RWPE1 (cell line): ENCODE results near the gene TAC3.

Experiments
- CTCF ChIA-PET: fragments of 350-600 bp; sonication (Branson Sonifier 250); formaldehyde crosslinking; extraction: SDS; loops from one replicate; lab custom pipeline; 2021; lab: Yijun Ruan, JAX
- POLR2A ChIA-PET: fragments of 400-600 bp; formaldehyde crosslinking; extraction: SDS; loops from one replicate; lab custom pipeline; 2020; ENCODE audit warnings: antibody characterized with exemption; ENCODE audit not compliant: low non-redundant PET; lab: Yijun Ruan, JAX
- DNase-seq: peaks from one replicate; pipeline ENCODE4 v3.0.0; 2012; ENCODE audit warnings: low spot score
- H3K27ac ChIP-seq: fragments of 450-650 bp; 2 replicates; pipeline ENCODE4 v1.5.1; 2017
- CTCF ChIP-seq: fragments of 450-650 bp; conservative IDR thresholded peaks from 2 replicates; pipeline ENCODE4 v1.5.1; 2017; ENCODE audit warnings: low read depth, mild to moderate bottlenecking

The TAC3 gene

GRCh38 chr12:57000393-57000792 is 15.9 kb downstream of the TAC3 start:
- POLR2A ChIA-PET: no interaction called here

GRCh38 chr12:56999456-56999855 is 16.9 kb downstream of the TAC3 start:
- H3K27ac ChIP-seq: no peak overlapping the region
- CTCF ChIA-PET: interaction anchor here (0.6 kb wide), 1 partner anchor 13 kb away, joined by 3 read pairs; no protein-coding TSS in a partner anchor
- POLR2A ChIA-PET: interaction anchor here (0.8 kb wide), 1 partner anchor 23 kb away, joined by 3 read pairs; no protein-coding TSS in a partner anchor
- no peak for TF ChIP-seq CTCF
- DNase-seq: no peak

More at GRCh38 chr12:57000393-57000792, 15.9 kb downstream of the TAC3 start:
- no peak overlapping the region for H3K27ac ChIP-seq
- CTCF ChIA-PET: interaction anchor here (1.3 kb wide), 1 partner anchor 13 kb away, joined by 5 read pairs; no protein-coding TSS in a partner anchor
- DNase-seq: no peak
- no peak for TF ChIP-seq CTCF

- no peak overlapping the region for H3K27ac ChIP-seq
- POLR2A ChIA-PET: no interaction called here
- DNase-seq: no peak
- CTCF ChIA-PET: no interaction called here
- no peak for TF ChIP-seq CTCF
Observed at GRCh38 chr12:56998981-56999380, 17.3 kb downstream of the TAC3 start.

- POLR2A ChIA-PET: no interaction called here
Observed at GRCh38 chr12:56998316-56998715, 18.0 kb downstream of the TAC3 start.

GRCh38 chr12:56996793-56997545 is 19.4 kb downstream of the TAC3 start:
- POLR2A ChIA-PET: no interaction called here
- CTCF ChIA-PET: no interaction called here
- no peak for DNase-seq

More at GRCh38 chr12:56998316-56998715, 18.0 kb downstream of the TAC3 start:
- TF ChIP-seq CTCF: no peak
- no peak for DNase-seq
- H3K27ac ChIP-seq: no peak overlapping the region
- CTCF ChIA-PET: interaction anchor here (0.5 kb wide), 1 partner anchor 70 kb away, joined by 4 read pairs; no protein-coding TSS in a partner anchor

GRCh38 chr12:56995930-56996496 is 20.3 kb downstream of the TAC3 start:
- no peak for DNase-seq
- CTCF ChIA-PET: no interaction called here
- H3K27ac ChIP-seq: no peak overlapping the region
- POLR2A ChIA-PET: no interaction called here
- no peak for TF ChIP-seq CTCF

More at GRCh38 chr12:56996793-56997545, 19.4 kb downstream of the TAC3 start:
- H3K27ac ChIP-seq: no peak overlapping the region
- TF ChIP-seq CTCF: no peak
